Effector memory CD4-positive, alpha-beta T cell (primary cell): ENCODE results near the gene AGPAT1.
"Not testable (repeated sequence)": the region's sequence is repeated elsewhere in the genome, so short reads cannot be mapped to it uniquely, and the experiment has no call there.

Experiments used
- DNase-seq, 3 donors: peaks; one replicate each; pipeline ENCODE4 v3.0.0-alpha.2; 2020
- H3K27ac ChIP-seq: 2 replicates; pipeline ENCODE4 v1.7.0; 2013; ENCODE audit warnings: mild to moderate bottlenecking, low read length, moderate library complexity; ENCODE audit not compliant: insufficient read depth, poor library complexity, severe bottlenecking
- H3K27me3 ChIP-seq: replicated peaks from 2 replicates; pipeline ENCODE4 v1.7.0; 2013; ENCODE audit warnings: mild to moderate bottlenecking, low read length; ENCODE audit not compliant: insufficient read depth, control insufficient read depth, poor library complexity, severe bottlenecking
- H3K36me3 ChIP-seq: 2 replicates; pipeline ENCODE4 v1.7.0; 2013; ENCODE audit warnings: mild to moderate bottlenecking, low read length, moderate library complexity; ENCODE audit not compliant: control insufficient read depth, insufficient read depth
- H3K4me1 ChIP-seq: 2 replicates; pipeline ENCODE4 v1.7.0; 2013; ENCODE audit warnings: low read length, mild to moderate bottlenecking; ENCODE audit not compliant: control insufficient read depth, insufficient read depth, poor library complexity, severe bottlenecking
- H3K4me3 ChIP-seq: 2 replicates; pipeline ENCODE4 v1.7.0; 2013; ENCODE audit warnings: low read length, low read depth, mild to moderate bottlenecking; ENCODE audit not compliant: insufficient read depth, poor library complexity, severe bottlenecking
- H3K9me3 ChIP-seq: 2 replicates; pipeline ENCODE4 v1.7.0; 2013; ENCODE audit warnings: mild to moderate bottlenecking, low read length, moderate library complexity; ENCODE audit not compliant: control insufficient read depth

AGPAT1 gene

DNA sequence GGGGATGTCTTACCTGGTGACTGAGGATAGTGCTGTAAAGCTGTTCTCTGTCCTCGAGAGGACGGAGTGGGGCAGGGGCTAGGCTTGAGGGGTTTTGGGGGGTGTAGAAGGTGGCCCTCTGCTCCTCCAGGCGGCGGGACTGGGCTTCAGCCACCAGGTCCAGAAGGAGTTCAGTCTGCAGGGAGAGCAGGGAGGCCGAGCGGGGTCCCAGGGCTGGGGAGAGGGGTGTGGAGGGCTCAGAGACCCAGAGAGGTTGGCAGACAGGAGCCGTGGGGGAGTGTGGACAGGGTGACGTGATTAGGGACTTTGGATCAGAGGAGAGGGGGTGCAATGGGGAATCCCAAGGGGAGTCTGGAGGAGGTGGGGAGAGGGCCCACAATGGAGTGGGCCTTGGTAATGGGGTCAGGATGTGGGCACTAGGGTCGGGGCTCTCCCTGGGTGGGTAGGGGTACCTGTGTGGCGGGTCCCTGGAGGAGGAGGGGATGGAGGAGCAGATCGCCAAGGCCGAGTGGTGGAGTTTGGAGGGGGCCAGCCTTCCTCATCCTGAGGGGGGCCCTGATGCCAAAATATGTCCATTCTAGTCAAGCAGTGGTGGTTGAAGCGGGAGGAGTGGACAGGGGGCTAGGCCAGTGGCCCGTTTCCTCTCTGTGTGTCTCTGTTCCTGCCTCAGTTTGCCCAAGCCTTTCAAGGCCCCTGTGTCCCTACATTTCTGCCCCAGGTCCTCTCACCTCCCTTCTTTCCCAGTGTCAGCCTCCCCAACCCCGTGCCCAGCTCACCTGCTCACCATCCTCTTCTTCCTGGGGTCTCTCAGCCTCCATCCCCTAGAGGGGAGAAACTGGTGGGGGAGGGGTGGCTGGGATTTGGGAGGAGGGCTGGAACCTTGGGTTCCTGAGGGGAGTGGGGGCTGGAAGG is 16.1 kb upstream of the AGPAT1 start:
- Histone ChIP-seq H3K4me1 (peaks cover 50% of the 10 kb centered on the region), H3K4me3 (peak overlapping the region; percentile 96), H3K36me3 (peaks cover 12% of the 10 kb centered on the region), H3K27me3 (no peaks in the 10 kb centered on the region), H3K27ac (peak overlapping the region; percentile 95), H3K9me3 (no peaks in the 10 kb centered on the region)
- peak; percentile 20 to 36 (median 23) for DNase-seq

GRCh38 chr6:32190911-32191677 is 15.2 kb upstream of the AGPAT1 start:
- peaks cover 54% of the 10 kb centered on the region for H3K4me1 ChIP-seq
- H3K9me3 ChIP-seq: no peaks in the 10 kb centered on the region
- peaks cover 21% of the 10 kb centered on the region for H3K36me3 ChIP-seq
- H3K4me3 ChIP-seq: peak overlapping the region; percentile 96
- no peaks in the 10 kb centered on the region for H3K27me3 ChIP-seq
- no peak for DNase-seq
- peak overlapping the region; percentile 95 for H3K27ac ChIP-seq

- peaks cover 55% of the 10 kb centered on the region for H3K4me1 ChIP-seq
- H3K27ac ChIP-seq: peak within 1 kb of the TSS; percentile 95
- peak; percentile 62 to 77 (median 67) for DNase-seq
- H3K27me3 ChIP-seq: no peaks in the 10 kb centered on the region
- no peaks in the 10 kb centered on the region for H3K9me3 ChIP-seq
- peak within 1 kb of the TSS; percentile 96 for H3K4me3 ChIP-seq
- peaks cover 21% of the 10 kb centered on the region for H3K36me3 ChIP-seq
Observed at GRCh38 chr6:32190054-32190851, 14.4 kb upstream of the AGPAT1 start, which contains the start of gene PBX2. Gene PBX2, minus strand, starts transcription at chr6:32190202. Its CDS starts 287 bp downstream, at chr6:32189915.

DNA sequence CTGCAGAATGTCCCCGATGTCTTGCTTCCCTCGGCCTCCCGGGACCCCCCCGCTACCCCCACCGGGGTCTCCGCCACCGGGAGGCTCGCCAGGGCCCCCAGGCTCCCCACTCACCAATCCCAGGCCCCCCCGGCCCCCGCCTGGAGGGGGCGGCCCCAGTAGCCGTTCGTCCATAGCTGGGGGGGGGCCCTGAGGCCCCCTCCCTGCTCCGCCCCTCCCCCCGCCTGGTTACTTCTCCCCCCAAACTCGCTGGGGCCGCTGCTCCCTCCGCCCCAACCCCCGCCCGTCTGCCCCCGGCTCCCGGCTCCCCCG is 13.8 kb upstream of the AGPAT1 start:
- no peak for DNase-seq
- Histone ChIP-seq H3K4me3 (peak overlapping the region; percentile 96), H3K27me3 (no peaks in the 10 kb centered on the region), H3K36me3 (peaks cover 21% of the 10 kb centered on the region), H3K27ac (peak overlapping the region; percentile 95), H3K4me1 (peaks cover 49% of the 10 kb centered on the region), H3K9me3 (no peaks in the 10 kb centered on the region)

- H3K27me3 ChIP-seq: no peaks in the 10 kb centered on the region
- H3K4me1 ChIP-seq: peaks cover 45% of the 10 kb centered on the region
- H3K4me3 ChIP-seq: peak overlapping the region; percentile 96
- DNase-seq: no peak
- peak overlapping the region; percentile 95 for H3K27ac ChIP-seq
- no peaks in the 10 kb centered on the region for H3K9me3 ChIP-seq
- peaks cover 24% of the 10 kb centered on the region for H3K36me3 ChIP-seq
Observed at GRCh38 chr6:32189069-32189741, 13.3 kb upstream of the AGPAT1 start.

GRCh38 chr6:32188381-32189068 is 12.6 kb upstream of the AGPAT1 start:
- peak overlapping the region; percentile 96 for H3K4me3 ChIP-seq
- peaks cover 43% of the 10 kb centered on the region for H3K4me1 ChIP-seq
- peaks cover 31% of the 10 kb centered on the region for H3K36me3 ChIP-seq
- H3K27me3 ChIP-seq: no peaks in the 10 kb centered on the region
- H3K9me3 ChIP-seq: no peaks in the 10 kb centered on the region
- H3K27ac ChIP-seq: peak overlapping the region; percentile 95
- no peak for DNase-seq

DNA sequence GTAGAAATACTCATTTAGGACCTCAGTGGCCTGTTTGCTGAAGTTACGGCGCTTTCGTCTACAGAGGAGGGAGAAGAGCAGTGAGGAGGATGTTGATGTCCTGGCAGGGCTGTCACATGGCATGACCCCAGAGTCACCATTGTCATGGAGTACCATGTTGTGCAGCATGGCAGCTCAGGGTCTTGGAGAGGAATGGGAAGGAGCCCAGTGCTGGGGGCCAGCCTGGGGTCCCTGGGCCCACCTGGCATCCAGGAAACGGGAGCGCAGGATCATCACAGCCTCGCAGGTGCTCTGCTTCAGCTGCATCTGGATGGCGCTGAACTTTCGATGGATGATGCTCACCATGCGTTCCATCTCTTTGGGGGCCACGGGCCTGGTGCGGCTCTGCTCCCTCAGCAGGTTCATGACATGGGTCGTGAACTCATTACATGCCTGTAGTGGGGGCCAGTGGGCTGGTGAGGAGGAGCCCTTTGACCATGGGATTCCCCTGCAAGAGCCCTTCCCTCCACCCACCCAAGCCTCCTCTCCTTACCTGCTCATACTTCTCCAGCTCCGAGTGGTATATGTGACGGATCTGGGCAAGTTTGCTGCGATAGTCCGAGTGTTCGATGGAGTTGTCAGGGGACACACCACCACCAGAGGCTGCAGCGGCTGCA is 12.0 kb upstream of the AGPAT1 start:
- Histone ChIP-seq H3K4me3 (peak overlapping the region; percentile 96), H3K4me1 (peaks cover 36% of the 10 kb centered on the region), H3K27ac (peak overlapping the region; percentile 95), H3K36me3 (peaks cover 38% of the 10 kb centered on the region)
- not testable (repeated sequence) for DNase-seq, H3K27me3 ChIP-seq, H3K9me3 ChIP-seq

DNA sequence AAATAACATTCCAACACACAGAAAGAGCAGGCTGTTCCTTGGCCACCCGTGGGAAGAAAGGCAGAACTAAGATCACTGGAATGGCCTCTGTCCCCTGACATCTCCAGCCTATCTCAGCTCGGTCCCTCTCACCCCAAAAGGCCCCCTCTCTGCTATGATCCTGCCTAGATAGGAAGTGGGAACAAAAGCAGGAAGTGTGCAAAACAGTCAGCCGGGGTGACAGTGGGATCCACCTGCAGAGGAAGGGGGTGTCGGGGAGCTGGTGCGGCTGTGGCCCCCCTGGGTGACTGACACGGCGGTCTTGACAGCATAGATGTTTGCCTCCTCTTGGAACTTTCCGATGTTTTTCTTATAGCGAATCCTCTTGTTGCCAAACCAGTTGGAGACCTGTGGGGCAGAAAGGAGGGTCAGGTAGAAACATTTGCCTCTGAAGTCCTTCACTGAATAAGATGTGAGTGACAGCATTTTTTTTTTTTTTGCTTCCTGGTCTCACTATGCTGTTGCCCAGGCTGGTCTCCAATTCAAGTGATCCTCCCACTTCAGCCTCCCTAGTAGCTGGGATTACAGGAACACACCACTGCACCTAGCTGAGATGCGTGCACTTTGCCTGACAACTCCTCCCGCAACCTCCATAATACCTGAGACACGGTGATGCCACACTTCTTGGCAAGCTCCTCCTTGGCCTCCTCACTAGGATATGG is 11.3 kb upstream of the AGPAT1 start:
- no peaks in the 10 kb centered on the region for H3K9me3 ChIP-seq
- H3K27ac ChIP-seq: peak overlapping the region; percentile 68
- peaks cover 35% of the 10 kb centered on the region for H3K4me1 ChIP-seq
- H3K27me3 ChIP-seq: no peaks in the 10 kb centered on the region
- H3K36me3 ChIP-seq: peaks cover 45% of the 10 kb centered on the region
- no peak for DNase-seq
- no peak overlapping the region for H3K4me3 ChIP-seq
